HCT116 (cell line): ENCODE data around the gene INSYN1. TPM values are rescaled to one million over a fixed set of nuclear protein-coding genes. Genes with fewer than 3 reads are reported as not detected.

ENCODE experiments used
- ATAC-seq: fragments of 200-7000 bp; cut with Tn5 transposase; 2 replicates; pipeline ENCODE4 v1.9.1; 2020; ENCODE audit warnings: mild to moderate bottlenecking, moderate library complexity
- BruUV-seq: library from RNA; stranded (reverse); fragments of 400-500 nt; replicated peaks from 2 replicates; lab custom pipeline; 2021; lab: Mats Ljungman, UMichigan
- CTCF ChIA-PET: fragments of 300-600 bp; sonication (Branson Sonifier 250); formaldehyde crosslinking; loops from one replicate; lab custom pipeline; 2021; ENCODE audit warnings: antibody characterized with exemption; lab: Charles Lee
- POLR2A ChIA-PET: fragments of 300-600, 350-600 bp; sonication (Branson Sonifier 250); formaldehyde crosslinking; loops from one replicate; lab custom pipeline; 2021; ENCODE audit warnings: antibody characterized with exemption; lab: Charles Lee
- RAD21 ChIA-PET, 2 experiments: fragments of 300-600 bp; sonication (Branson Sonifier 250); formaldehyde crosslinking; loops; one replicate each; lab custom pipeline; 2023; ENCODE audit warnings: low total read pairs in 2 of 2; ENCODE audit not compliant: uncharacterized antibody in 2 of 2, unreplicated experiment in 2 of 2, low non-redundant PET in 1 of 2; lab: Charles Lee
- DNase-seq: peaks from one replicate; pipeline ENCODE4 v3.0.0-alpha.2; 2010; ENCODE audit warnings: low read depth, low spot score
- H2AFZ ChIP-seq: fragments of 200-600 bp; shearing (Covaris generic), sonication (generic); 2 replicates; pipeline ENCODE4 v1.6.1; 2017; ENCODE audit warnings: low read depth, mixed run types, mixed read lengths, antibody characterized with exemption, low read length; ENCODE audit not compliant: poor library complexity, severe bottlenecking
- H3K27ac ChIP-seq: 2 replicates; pipeline ENCODE4 v1.5.1; 2012; ENCODE audit warnings: low read depth, low read length
- H3K27me3 ChIP-seq: fragments of 200-600 bp; sonication (generic); 2 replicates; pipeline ENCODE4 v1.6.1; 2016; ENCODE audit warnings: mixed run types, low read length, mixed read lengths; ENCODE audit not compliant: insufficient read depth
- H3K36me3 ChIP-seq, 2 experiments: fragments of 200-500 bp in 1 of 2; fragments of 200-600 bp in 1 of 2; sonication (Bioruptor generic) in 1 of 2; sonication (generic) in 1 of 2; 2 replicates each; pipeline versions ENCODE4 v1.5.1 to v1.6.1; 2014 to 2016; ENCODE audit warnings: low read length in 2 of 2, inconsistent platforms in 1 of 2, mixed read lengths in 1 of 2, mixed run types in 1 of 2; ENCODE audit not compliant: insufficient read depth in 2 of 2, control insufficient read depth in 1 of 2
- H3K4me1 ChIP-seq, 2 experiments: fragments of 200-600 bp in 1 of 2; sonication (generic) in 1 of 2; 2 replicates each; pipeline versions ENCODE4 v1.5.1 to v1.6.1; 2012 to 2017; ENCODE audit warnings: low read length in 2 of 2, inconsistent platforms in 1 of 2, mild to moderate bottlenecking in 1 of 2, mixed read lengths in 1 of 2, mixed run types in 1 of 2, moderate library complexity in 1 of 2; ENCODE audit not compliant: insufficient read depth in 2 of 2, control insufficient read depth in 1 of 2
- H3K4me2 ChIP-seq: fragments of 200-600 bp; sonication (generic); 2 replicates; pipeline ENCODE4 v1.6.1; 2017; ENCODE audit warnings: mixed run types, low read length, mixed read lengths
- H3K4me3 ChIP-seq, 2 experiments: fragments of 200-600 bp in 1 of 2; sonication (generic) in 1 of 2; replicated peaks in 1 of 2; 2 replicates each; pipeline ENCODE4 v1.5.1; 2011 to 2016; ENCODE audit warnings: low read length in 2 of 2, control low read depth in 1 of 2, low read depth in 1 of 2, mild to moderate bottlenecking in 1 of 2, mixed read lengths in 1 of 2, mixed run types in 1 of 2
- H3K79me2 ChIP-seq: fragments of 200-600 bp; sonication (generic); 2 replicates; pipeline ENCODE4 v1.6.1; 2017; ENCODE audit warnings: mild to moderate bottlenecking, mixed run types, low read length, moderate library complexity, mixed read lengths; ENCODE audit not compliant: insufficient read depth
- H3K9ac ChIP-seq: fragments of 200-600 bp; sonication (generic); 2 replicates; pipeline ENCODE4 v1.6.1; 2016; ENCODE audit warnings: low read length, mixed read lengths
- H3K9me2 ChIP-seq: fragments of 200-600 bp; sonication (generic), shearing (Covaris generic); 2 replicates; pipeline ENCODE4 v1.6.1; 2017; ENCODE audit warnings: mixed run types, mild to moderate bottlenecking, moderate library complexity; ENCODE audit not compliant: insufficient read depth
- H3K9me3 ChIP-seq, 2 experiments: fragments of 200-500 bp in 1 of 2; fragments of 200-600 bp in 1 of 2; sonication (Bioruptor generic) in 1 of 2; sonication (generic) in 1 of 2; 2 replicates each; pipeline ENCODE4 v1.6.1; 2014 to 2017; ENCODE audit warnings: low read length in 2 of 2, mixed read lengths in 2 of 2, inconsistent platforms in 1 of 2, low read depth in 1 of 2, mild to moderate bottlenecking in 1 of 2, mixed run types in 1 of 2, moderate library complexity in 1 of 2; ENCODE audit not compliant: control insufficient read depth in 1 of 2, insufficient read depth in 1 of 2
- H4K20me1 ChIP-seq: fragments of 200-600 bp; sonication (generic), shearing (Covaris generic); 2 replicates; pipeline ENCODE4 v1.6.1; 2017; ENCODE audit warnings: mixed run types, mild to moderate bottlenecking, moderate library complexity; ENCODE audit not compliant: insufficient read depth
- CBX3 ChIP-seq: IDR thresholded peaks from 2 replicates; pipeline ENCODE4 v1.6.1; 2012; ENCODE audit warnings: low read depth
- CEBPB ChIP-seq: IDR thresholded peaks from 2 replicates; pipeline ENCODE4 v1.6.1; 2012; ENCODE audit warnings: low read depth
- CTCF ChIP-seq, 3 experiments: fragments of 200-600 bp in 1 of 3; sonication (generic) in 1 of 3; IDR thresholded peaks in 2 of 3; conservative IDR thresholded peaks in 1 of 3; 2 replicates each; pipeline ENCODE4 v1.5.1; 2012 to 2017; ENCODE audit warnings: low read depth in 2 of 3, low read length in 2 of 3, antibody characterized with exemption in 1 of 3, borderline replicate concordance in 1 of 3, control low read depth in 1 of 3, mild to moderate bottlenecking in 1 of 3, mixed read lengths in 1 of 3, mixed run types in 1 of 3, moderate library complexity in 1 of 3; ENCODE audit not compliant: insufficient read depth in 1 of 3
- ELF1 ChIP-seq: IDR thresholded peaks from 2 replicates; pipeline ENCODE4 v1.6.1; 2012; ENCODE audit warnings: low read depth, borderline replicate concordance
- EZH2 ChIP-seq: fragments of 200-600 bp; sonication (generic); IDR thresholded peaks from 2 replicates; pipeline ENCODE4 v1.6.1; 2017; ENCODE audit warnings: antibody characterized with exemption, mixed run types
- EZH2phosphoT487 ChIP-seq: fragments of 200-600 bp; IDR thresholded peaks from 2 replicates; pipeline ENCODE4 v1.6.1; 2018; ENCODE audit warnings: antibody characterized with exemption, borderline replicate concordance
- FOSL1 ChIP-seq: IDR thresholded peaks from 2 replicates; pipeline ENCODE4 v1.6.1; 2012; ENCODE audit warnings: low read depth
- JUND ChIP-seq: IDR thresholded peaks from 2 replicates; pipeline ENCODE4 v1.6.1; 2012
- POLR2A ChIP-seq: IDR thresholded peaks from 2 replicates; pipeline ENCODE4 v1.7.0; 2011; ENCODE audit warnings: borderline replicate concordance; ENCODE audit not compliant: insufficient read depth, insufficient read length; ENCODE audit errors: extremely low read depth
- POLR2AphosphoS5 ChIP-seq: IDR thresholded peaks from 2 replicates; pipeline ENCODE4 v1.6.1; 2011; ENCODE audit warnings: mild to moderate bottlenecking, low read depth, low read length, moderate library complexity
- SIN3A ChIP-seq: IDR thresholded peaks from 2 replicates; pipeline ENCODE4 v1.6.1; 2012; ENCODE audit warnings: low read depth
- SP1 ChIP-seq: IDR thresholded peaks from 2 replicates; pipeline ENCODE4 v1.6.1; 2012; ENCODE audit warnings: low read depth
- SRF ChIP-seq: IDR thresholded peaks from 2 replicates; pipeline ENCODE4 v1.6.1; 2012; ENCODE audit warnings: low read depth
- TCF7L2 ChIP-seq: IDR thresholded peaks from 2 replicates; pipeline ENCODE4 v1.7.0; 2011; ENCODE audit warnings: borderline replicate concordance, inconsistent platforms; ENCODE audit not compliant: insufficient read depth, insufficient read length; ENCODE audit errors: extremely low read depth
- YY1 ChIP-seq: IDR thresholded peaks from 2 replicates; pipeline ENCODE4 v1.6.1; 2011; ENCODE audit warnings: low read length, low read depth, moderate library complexity, mild to moderate bottlenecking; ENCODE audit not compliant: insufficient replicate concordance; ENCODE audit errors: extremely low read depth
- ZFX ChIP-seq: fragments of 450-650 bp; IDR thresholded peaks from 2 replicates; pipeline ENCODE4 v1.6.1; 2017
- intact Hi-C: fragments of 100-400 bp; cut with micrococcal nuclease; formaldehyde crosslinking; loops from 2 replicates; pipeline ENCODE4 v1.10.0; 2022
- total RNA-seq: library from RNA; stranded (reverse); gene quantifications from one replicate; pipeline ENCODE4 v1.2.1, GENCODE V29; 2021; ENCODE audit not compliant: unreplicated experiment
- TF ChIP-seq, protein P1 (sequence below): IDR thresholded peaks from 2 replicates; pipeline ENCODE4 v1.6.1; 2011; ENCODE audit warnings: mild to moderate bottlenecking, low read length, moderate library complexity; ENCODE audit not compliant: insufficient replicate concordance; ENCODE audit errors: extremely low read depth

The INSYN1 gene
- total RNA-seq, 1 experiment from 2014 or later, result 2.0 TPM

DNA sequence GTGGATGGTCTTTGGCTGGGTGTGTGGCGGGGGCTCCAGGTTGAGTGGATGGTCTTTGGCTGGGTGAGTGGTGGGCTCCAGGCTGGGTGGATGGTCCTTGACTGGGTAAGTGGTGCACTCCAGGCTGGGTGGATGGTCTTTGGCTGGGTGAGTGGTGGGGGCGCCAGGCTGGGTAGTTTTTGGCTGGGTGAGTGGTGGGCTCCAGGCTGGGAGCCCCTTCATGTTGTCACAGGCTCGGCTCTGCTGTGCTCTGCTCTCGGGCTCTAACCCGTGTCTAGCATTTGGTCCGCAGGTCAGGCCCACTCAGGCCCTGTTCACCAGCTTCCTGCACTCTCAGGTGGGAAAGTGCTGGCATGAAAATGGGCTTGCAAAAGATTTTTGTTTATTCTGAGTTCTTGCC, 43.9 kb downstream of the INSYN1 start:
- ChIA-PET RAD21 (no interaction called here), CTCF (no interaction called here), POLR2A (no interaction called here)
- H3K9me2 ChIP-seq, result no peaks in the 10 kb centered on the region
- no peaks in the 10 kb centered on the region for H3K9me3 ChIP-seq
- no peaks in the 10 kb centered on the region for H4K20me1 ChIP-seq
- H3K36me3 ChIP-seq, result peaks cover 13 to 14% of the 10 kb centered on the region in 2 experiments; a peak in 3 of 4 replicates
- no peak overlapping the region for H3K9ac ChIP-seq
- ATAC-seq (no peak), DNase-seq (no peak)
- TF ChIP-seq POLR2AphosphoS5, result no peak
- TF ChIP-seq TCF7L2, result no peak
- no peak for TF ChIP-seq SP1
- no peak for TF ChIP-seq CBX3
- no peak for TF ChIP-seq ZFX
- no peak for TF ChIP-seq POLR2A
- TF ChIP-seq CEBPB, result no peak
- TF ChIP-seq YY1, result no peak
- no peak for TF ChIP-seq SIN3A
- TF ChIP-seq EZH2phosphoT487, result no peak
- no peak for TF ChIP-seq ELF1
- TF ChIP-seq JUND, result no peak
- TF ChIP-seq, protein P1, sequence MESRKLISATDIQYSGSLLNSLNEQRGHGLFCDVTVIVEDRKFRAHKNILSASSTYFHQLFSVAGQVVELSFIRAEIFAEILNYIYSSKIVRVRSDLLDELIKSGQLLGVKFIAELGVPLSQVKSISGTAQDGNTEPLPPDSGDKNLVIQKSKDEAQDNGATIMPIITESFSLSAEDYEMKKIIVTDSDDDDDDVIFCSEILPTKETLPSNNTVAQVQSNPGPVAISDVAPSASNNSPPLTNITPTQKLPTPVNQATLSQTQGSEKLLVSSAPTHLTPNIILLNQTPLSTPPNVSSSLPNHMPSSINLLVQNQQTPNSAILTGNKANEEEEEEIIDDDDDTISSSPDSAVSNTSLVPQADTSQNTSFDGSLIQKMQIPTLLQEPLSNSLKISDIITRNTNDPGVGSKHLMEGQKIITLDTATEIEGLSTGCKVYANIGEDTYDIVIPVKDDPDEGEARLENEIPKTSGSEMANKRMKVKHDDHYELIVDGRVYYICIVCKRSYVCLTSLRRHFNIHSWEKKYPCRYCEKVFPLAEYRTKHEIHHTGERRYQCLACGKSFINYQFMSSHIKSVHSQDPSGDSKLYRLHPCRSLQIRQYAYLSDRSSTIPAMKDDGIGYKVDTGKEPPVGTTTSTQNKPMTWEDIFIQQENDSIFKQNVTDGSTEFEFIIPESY, result no peak
- TF ChIP-seq SRF, result no peak
- no peak for TF ChIP-seq FOSL1
- TF ChIP-seq EZH2, result no peak
- no peak for TF ChIP-seq CTCF (IDR thresholded peaks at IDR 0.05 in 2 of 3, conservative IDR thresholded peaks at IDR 0.05 in 1 of 3; ENCODE audit: borderline replicate concordance in 1 of 3, insufficient read depth in 1 of 3, low read depth in 2 of 3, low read length in 2 of 3)
- no peak overlapping the region for H3K4me3 ChIP-seq
- no peak overlapping the region for H2AFZ ChIP-seq
- BruUV-seq, result no TSS peak
- H3K27ac ChIP-seq, result no peak overlapping the region
- peaks cover 0 to 2% of the 10 kb centered on the region in 2 experiments; a peak in 1 of 4 replicates for H3K4me1 ChIP-seq
- H3K4me2 ChIP-seq, result no peak overlapping the region
- intact Hi-C loops, result no loop called here
- H3K27me3 ChIP-seq, result no peaks in the 10 kb centered on the region
- no peaks in the 10 kb centered on the region; the same call in 1 of the 2 replicates for H3K79me2 ChIP-seq
